Gastroesophageal sphincter (tissue), 3 donors: ENCODE measurements around the gene PSMC4.

ENCODE experiments used
- CTCF ChIP-seq, 4 experiments: fragments of 200-600 bp in 2 of 4; fragments of 450-650 bp in 2 of 4; sonication (generic) in 1 of 4; IDR thresholded peaks; one replicate each; pipeline ENCODE4 v1.5.1; 2017 to 2019; ENCODE audit warnings: antibody characterized with exemption in 4 of 4, mild to moderate bottlenecking in 2 of 4, moderate library complexity in 2 of 4
- EP300 ChIP-seq: sonication (generic); formaldehyde crosslinking; IDR thresholded peaks from one replicate; pipeline ENCODE4 v1.6.1; 2017; ENCODE audit warnings: antibody characterized with exemption, mild to moderate bottlenecking
- POLR2A ChIP-seq, 2 donors: fragments of 450-650 bp; IDR thresholded peaks; one replicate each; pipeline ENCODE4 v1.6.1; 2017; ENCODE audit warnings: antibody characterized with exemption in 2 of 2, mild to moderate bottlenecking in 2 of 2, moderate library complexity in 1 of 2
- POLR2AphosphoS5 ChIP-seq: sonication (generic); formaldehyde crosslinking; IDR thresholded peaks from one replicate; pipeline ENCODE4 v1.6.1; 2017; ENCODE audit warnings: antibody characterized with exemption

DNA sequence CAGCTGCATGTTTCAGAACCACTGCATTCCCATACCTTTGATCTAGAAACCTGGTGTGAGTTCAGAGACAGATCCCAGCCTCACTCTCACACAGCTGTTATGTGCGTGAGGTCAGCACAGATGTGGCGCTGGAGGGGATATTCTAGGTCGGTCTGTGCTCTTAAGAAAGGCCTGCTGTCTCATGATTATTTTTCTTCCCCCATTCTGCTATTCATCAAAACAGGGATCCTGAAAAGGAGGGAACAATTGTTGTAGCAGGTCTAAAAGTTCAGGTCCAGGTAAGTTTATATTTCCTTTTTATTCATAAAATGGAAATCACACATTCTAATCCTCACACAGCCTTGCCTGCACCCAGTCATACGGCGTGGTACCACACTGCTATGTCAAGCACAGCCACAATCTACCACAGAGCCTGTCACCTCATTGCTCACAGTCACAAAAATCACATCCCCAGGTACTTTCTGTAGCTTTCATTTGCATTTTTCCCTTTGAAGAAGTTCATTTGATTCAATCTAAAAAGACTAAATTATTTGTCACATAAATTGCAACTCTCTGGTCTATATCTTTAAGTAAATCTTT is 26.8 kb downstream of the PSMC4 start:
- no peak for TF ChIP-seq CTCF (IDR thresholded peaks at IDR 0.05)
- no peak for TF ChIP-seq POLR2AphosphoS5
- TF ChIP-seq EP300, result no peak
- TF ChIP-seq POLR2A (IDR thresholded peaks at IDR 0.05), result no peak
